GM12878 (cell line): ENCODE measurements around the gene GPR155. TPM values are rescaled to one million over a fixed set of nuclear protein-coding genes. Genes with fewer than 3 reads are reported as not detected.

ENCODE experiments used
- ATAC-seq: fragments of 200-7000 bp; cut with Tn5 transposase; 3 replicates; pipeline ENCODE4 v1.9.1; 2020; ENCODE audit warnings: mild to moderate bottlenecking, moderate library complexity
- BruUV-seq: library from RNA; stranded (reverse); fragments of 400-500 nt; replicated peaks from 2 replicates; lab custom pipeline; 2021; lab: Mats Ljungman, UMichigan
- CTCF ChIA-PET: fragments of 300-600 bp; sonication (Branson Sonifier 250); formaldehyde crosslinking; extraction: SDS; loops from one replicate; lab custom pipeline; 2021; ENCODE audit warnings: inconsistent platforms; lab: Yijun Ruan, JAX
- POLR2A ChIA-PET: fragments of 350-600 bp; formaldehyde crosslinking; extraction: SDS; loops from one replicate; lab custom pipeline; 2021; ENCODE audit warnings: inconsistent platforms; lab: Charles Lee
- RAD21 ChIA-PET: fragments of 300-600 bp; sonication (Branson Sonifier 250); formaldehyde crosslinking; loops from one replicate; lab custom pipeline; 2023; ENCODE audit warnings: antibody characterized with exemption; ENCODE audit not compliant: unreplicated experiment; lab: Charles Lee
- SMC1A ChIA-PET: fragments of 300-600 bp; sonication (Branson Sonifier 250); formaldehyde crosslinking; loops from one replicate; lab custom pipeline; 2023; ENCODE audit not compliant: unreplicated experiment, uncharacterized antibody; lab: Charles Lee
- DNase-seq: peaks from one replicate; pipeline ENCODE4 v3.0.0-alpha.2; 2011; ENCODE audit warnings: low read depth, low spot score
- FAIRE-seq: peaks from 3 replicates; lab custom pipeline; 2011; peaks lifted over from hg19 to GRCh38; lab: Jason Lieb, UNC
- H2AFZ ChIP-seq: 2 replicates; pipeline ENCODE4 v1.6.0; 2011; ENCODE audit warnings: low read depth, low read length, control low read depth; ENCODE audit not compliant: control insufficient read depth
- H3K27ac ChIP-seq: 2 replicates; pipeline ENCODE4 v1.5.1; 2011; ENCODE audit warnings: control low read depth; ENCODE audit not compliant: control insufficient read depth, insufficient read depth
- H3K27me3 ChIP-seq, 2 experiments: replicated peaks in 1 of 2; 2 replicates each; pipeline versions ENCODE4 v1.6.0 to v1.6.1; 2011; ENCODE audit warnings: low read length in 1 of 2; ENCODE audit not compliant: control insufficient read depth in 2 of 2, insufficient read depth in 2 of 2
- H3K36me3 ChIP-seq, 2 experiments: 2 replicates each; pipeline ENCODE4 v1.5.1; 2011; ENCODE audit warnings: low read length in 1 of 2; ENCODE audit not compliant: control insufficient read depth in 2 of 2, insufficient read depth in 2 of 2
- H3K4me1 ChIP-seq: 2 replicates; pipeline ENCODE4 v1.6.1; 2011; ENCODE audit warnings: mild to moderate bottlenecking, low read length, moderate library complexity, mixed read lengths; ENCODE audit not compliant: control insufficient read depth, insufficient read depth
- H3K4me2 ChIP-seq: 2 replicates; pipeline ENCODE4 v1.6.0; 2011; ENCODE audit warnings: control low read depth; ENCODE audit not compliant: control insufficient read depth, insufficient read depth
- H3K4me3 ChIP-seq: fragments of 200-600 bp; sonication (generic); 2 replicates; pipeline ENCODE4 v1.5.1; 2016
- H3K79me2 ChIP-seq: 2 replicates; pipeline ENCODE4 v1.6.0; 2011; ENCODE audit warnings: low read length; ENCODE audit not compliant: control insufficient read depth, insufficient read depth
- H3K9ac ChIP-seq: 2 replicates; pipeline ENCODE4 v1.8.0; 2011; ENCODE audit warnings: low read length, control low read depth, mixed read lengths; ENCODE audit not compliant: control insufficient read depth, insufficient read depth
- H3K9me3 ChIP-seq: replicated peaks from 3 replicates; pipeline ENCODE4 v1.5.1; 2011; ENCODE audit warnings: mild to moderate bottlenecking, low read length; ENCODE audit not compliant: control insufficient read depth, insufficient read depth
- H4K20me1 ChIP-seq: 2 replicates; pipeline ENCODE4 v1.6.0; 2011; ENCODE audit not compliant: control insufficient read depth, insufficient read depth
- CBFB ChIP-seq: IDR thresholded peaks from 2 replicates; pipeline ENCODE4 v1.6.1; 2016; ENCODE audit warnings: antibody characterized with exemption, low read depth
- HCFC1 ChIP-seq: fragments of 150-350 bp; IDR thresholded peaks from 2 replicates; pipeline ENCODE4 v1.6.1; 2014; ENCODE audit warnings: low read length
- IRF4 ChIP-seq: IDR thresholded peaks from 2 replicates; pipeline ENCODE4 v1.6.1; 2011; ENCODE audit warnings: low read depth, low read length
- KAT2A ChIP-seq: conservative IDR thresholded peaks from 2 replicates; pipeline ENCODE4 v1.6.1; 2011; ENCODE audit warnings: low read depth, low read length; ENCODE audit not compliant: control insufficient read depth
- RAD51 ChIP-seq: fragments of 450-650 bp; IDR thresholded peaks from 2 replicates; pipeline ENCODE4 v1.6.1; 2016; ENCODE audit warnings: moderate library complexity, mild to moderate bottlenecking, inconsistent platforms
- RELA ChIP-seq: fragments of 450-650 bp; IDR thresholded peaks from 2 replicates; pipeline ENCODE4 v1.8.0; 2014; ENCODE audit warnings: borderline replicate concordance; ENCODE audit not compliant: partially characterized antibody
- SMC3 ChIP-seq: IDR thresholded peaks from 2 replicates; pipeline ENCODE4 v1.6.1; 2011; ENCODE audit warnings: low read length, improper control_type of control experiment, borderline replicate concordance
- SREBF2 ChIP-seq: IDR thresholded peaks from 2 replicates; pipeline ENCODE4 v1.6.1; 2012; ENCODE audit warnings: mild to moderate bottlenecking, low read length
- ZNF24 ChIP-seq: fragments of 450-650 bp; IDR thresholded peaks from 2 replicates; pipeline ENCODE4 v1.6.1; 2017; ENCODE audit warnings: antibody characterized with exemption, mild to moderate bottlenecking
- ZNF274 ChIP-seq: IDR thresholded peaks from one replicate; pipeline ENCODE4 v1.8.0; 2011; ENCODE audit not compliant: insufficient read length, insufficient read depth
- ZNF384 ChIP-seq: IDR thresholded peaks from 2 replicates; pipeline ENCODE4 v1.6.1; 2012; ENCODE audit warnings: low read depth, mild to moderate bottlenecking, low read length, improper control_type of control experiment, borderline replicate concordance
- WGBS: methylation state at CpG from one replicate; pipeline ENCODE4 v1.1.6; 2016; ENCODE audit warnings: low lambda C conversion rate; ENCODE audit not compliant: insufficient replicate concordance, insufficient coverage; ENCODE audit errors: missing lambda C conversion rate; 5-methylcytosine and 5-hydroxymethylcytosine counted together
- in situ Hi-C: fragments of 300-500 bp; cut with MboI; formaldehyde crosslinking; loops from 9 replicates; pipeline ENCODE4 v1.14.3; 2018; ENCODE audit warnings: mixed read lengths
- intact Hi-C: fragments of 100-400 bp; cut with micrococcal nuclease; formaldehyde crosslinking; loops from one replicate; pipeline ENCODE4 v1.14.2; 2022; ENCODE audit not compliant: unreplicated experiment
- polyA plus RNA-seq, 11 experiments: library from polyadenylated mRNA; depleted of rRNA in 4 of 11; unstranded in 6 of 11; stranded (reverse) in 5 of 11; fragments of >200 nt; fragmentation: Nextera tagmentation in 4 of 11; fragmentation: Illumina TruSeq in 1 of 11; extraction: Ambion mirVana in 4 of 11; extraction: Trizol in 1 of 11; gene quantifications; 1 replicate in 1 of 11; 2 replicates in 10 of 11; pipeline versions ENCODE4 v1.2.1 to v1.2.3, GENCODE V29; 2011 to 2016; ENCODE audit warnings: inconsistent platforms in 2 of 11, missing spikeins in 2 of 11, low read depth in 1 of 11
- total RNA-seq, 4 experiments: library from RNA; depleted of rRNA in 3 of 4; stranded (reverse); fragments of >200 nt in 3 of 4; fragmentation: Illumina TruSeq in 1 of 4; extraction: Trizol in 1 of 4; gene quantifications; 2 replicates each; pipeline versions ENCODE4 v1.2.1 to v1.2.3, GENCODE V29; 2013 to 2021
- TF ChIP-seq, protein P1 (sequence below): fragments of 450-650 bp; conservative IDR thresholded peaks from 2 replicates; pipeline ENCODE4 v1.6.1; 2017; ENCODE audit warnings: mild to moderate bottlenecking, moderate library complexity
- TF ChIP-seq, protein P2 (sequence below): IDR thresholded peaks from 2 replicates; pipeline ENCODE4 v1.6.1; 2011; ENCODE audit warnings: borderline replicate concordance, low read depth, mild to moderate bottlenecking, moderate library complexity, mixed read lengths, low read length; ENCODE audit not compliant: insufficient read depth; ENCODE audit errors: extremely low read length
- TF ChIP-seq, protein P3 (sequence below): fragments of 450-650 bp; formaldehyde crosslinking; IDR thresholded peaks from 2 replicates; pipeline ENCODE4 v1.4.0; 2020; ENCODE audit warnings: mild to moderate bottlenecking, moderate library complexity
- TF ChIP-seq, protein P4 (sequence below): fragments of 450-650 bp; IDR thresholded peaks from 2 replicates; pipeline ENCODE4 v1.6.1; 2017; ENCODE audit warnings: low read depth, mild to moderate bottlenecking, moderate library complexity

The GPR155 gene
- total and polyA plus RNA-seq, 10 of the 15 experiments (the other 5 are each of a cell fraction or from before 2014, with no cell fraction given): 0.53 to 3.0 (median 1.5) TPM

DNA sequence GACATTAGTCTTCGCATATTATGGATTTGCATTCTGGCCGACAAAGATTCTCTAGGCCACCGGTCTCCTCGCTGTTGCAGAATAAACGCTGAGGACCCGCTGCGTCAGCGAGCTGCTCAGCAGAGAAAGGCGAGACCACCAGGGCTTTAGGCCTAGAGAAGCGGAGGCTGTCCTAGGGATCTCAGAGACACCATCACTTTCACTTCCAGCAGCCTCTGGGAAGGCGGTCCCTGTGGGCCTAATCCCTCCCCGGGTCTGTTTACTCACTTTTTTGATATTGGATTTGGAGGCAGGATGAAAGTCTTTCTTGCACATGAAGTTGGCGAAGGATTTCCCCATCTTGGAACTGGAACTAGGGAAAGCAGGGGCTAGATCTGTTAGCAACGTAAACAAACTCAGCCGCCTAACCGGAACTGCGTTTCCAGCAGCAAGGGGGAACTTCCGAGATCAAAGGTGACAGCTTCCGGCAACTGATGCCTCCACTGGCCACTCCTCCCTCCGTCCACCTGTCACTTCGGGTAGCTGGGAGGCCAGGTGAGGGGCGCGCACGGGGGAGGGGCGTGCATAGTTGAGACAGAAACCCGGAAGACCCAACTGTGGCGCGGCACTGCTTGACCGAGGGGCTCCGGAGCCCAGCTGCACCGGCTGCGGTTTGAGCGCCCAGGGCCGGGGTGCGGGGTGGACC, 91.4 kb downstream of the GPR155 start, which contains the start of gene SCRN3:
TSS of gene SCRN3 (plus strand) at position 447 of the 685 bp plus-strand sequence. CDS start 2,554 bp downstream, outside the sequence.
- Histone ChIP-seq H3K27me3 (no peaks in the 10 kb centered on the region), H3K27ac (peak within 1 kb of the TSS; percentile 78), H2AFZ (peak within 1 kb of the TSS; percentile 50), H4K20me1 (no peaks in the 10 kb centered on the region), H3K4me3 (peak within 1 kb of the TSS; percentile 88), H3K4me2 (peak within 1 kb of the TSS; percentile 97), H3K9me3 (no peaks in the 10 kb centered on the region), H3K4me1 (no peaks in the 10 kb centered on the region), H3K36me3 (no peaks in the 10 kb centered on the region), H3K9ac (peak within 1 kb of the TSS; percentile 81), H3K79me2 (peaks cover 33% of the 10 kb centered on the region)
- POLR2A ChIA-PET: interaction anchor here (0.6 to 1.0 kb wide), 2 partner anchors 16 to 223 kb away, joined by 3 read pairs; no protein-coding TSS in a partner anchor
- in situ Hi-C loops: no loop called here
- WGBS: under 1% methylated on average over 35 of the region's 35 CpGs
- TSS peak; percentile 82 for BruUV-seq
- CTCF ChIA-PET: interaction anchor here (1.5 kb wide), 1 partner anchor 54 kb away, joined by 7 read pairs; no protein-coding TSS in a partner anchor
- peak; percentile 95 for ATAC-seq
- SMC1A ChIA-PET: interaction anchor here (0.6 to 1.4 kb wide), 6 partner anchors 55 to 240 kb away, joined by 3 to 4 read pairs (median 3); partner anchors contain the start of gene GPR155
- RAD21 ChIA-PET: interaction anchor here (1.1 to 1.4 kb wide), 2 partner anchors 147 to 151 kb away, joined by 4 read pairs; no protein-coding TSS in a partner anchor
- DNase-seq: peak; percentile 49
- FAIRE-seq: peak; percentile 71
- intact Hi-C loops: no loop called here
- peak; percentile 58 for TF ChIP-seq HCFC1
- TF ChIP-seq SMC3: no peak
- TF ChIP-seq, protein P1, sequence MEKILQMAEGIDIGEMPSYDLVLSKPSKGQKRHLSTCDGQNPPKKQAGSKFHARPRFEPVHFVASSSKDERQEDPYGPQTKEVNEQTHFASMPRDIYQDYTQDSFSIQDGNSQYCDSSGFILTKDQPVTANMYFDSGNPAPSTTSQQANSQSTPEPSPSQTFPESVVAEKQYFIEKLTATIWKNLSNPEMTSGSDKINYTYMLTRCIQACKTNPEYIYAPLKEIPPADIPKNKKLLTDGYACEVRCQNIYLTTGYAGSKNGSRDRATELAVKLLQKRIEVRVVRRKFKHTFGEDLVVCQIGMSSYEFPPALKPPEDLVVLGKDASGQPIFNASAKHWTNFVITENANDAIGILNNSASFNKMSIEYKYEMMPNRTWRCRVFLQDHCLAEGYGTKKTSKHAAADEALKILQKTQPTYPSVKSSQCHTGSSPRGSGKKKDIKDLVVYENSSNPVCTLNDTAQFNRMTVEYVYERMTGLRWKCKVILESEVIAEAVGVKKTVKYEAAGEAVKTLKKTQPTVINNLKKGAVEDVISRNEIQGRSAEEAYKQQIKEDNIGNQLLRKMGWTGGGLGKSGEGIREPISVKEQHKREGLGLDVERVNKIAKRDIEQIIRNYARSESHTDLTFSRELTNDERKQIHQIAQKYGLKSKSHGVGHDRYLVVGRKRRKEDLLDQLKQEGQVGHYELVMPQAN: peak; percentile 86
- peak; percentile 27; the same call in 1 of the 2 replicates for TF ChIP-seq IRF4
- no peak for TF ChIP-seq ZNF24
- no peak for TF ChIP-seq ZNF274
- TF ChIP-seq, protein P2, sequence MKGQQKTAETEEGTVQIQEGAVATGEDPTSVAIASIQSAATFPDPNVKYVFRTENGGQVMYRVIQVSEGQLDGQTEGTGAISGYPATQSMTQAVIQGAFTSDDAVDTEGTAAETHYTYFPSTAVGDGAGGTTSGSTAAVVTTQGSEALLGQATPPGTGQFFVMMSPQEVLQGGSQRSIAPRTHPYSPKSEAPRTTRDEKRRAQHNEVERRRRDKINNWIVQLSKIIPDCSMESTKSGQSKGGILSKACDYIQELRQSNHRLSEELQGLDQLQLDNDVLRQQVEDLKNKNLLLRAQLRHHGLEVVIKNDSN: no peak
- TF ChIP-seq, protein P3, sequence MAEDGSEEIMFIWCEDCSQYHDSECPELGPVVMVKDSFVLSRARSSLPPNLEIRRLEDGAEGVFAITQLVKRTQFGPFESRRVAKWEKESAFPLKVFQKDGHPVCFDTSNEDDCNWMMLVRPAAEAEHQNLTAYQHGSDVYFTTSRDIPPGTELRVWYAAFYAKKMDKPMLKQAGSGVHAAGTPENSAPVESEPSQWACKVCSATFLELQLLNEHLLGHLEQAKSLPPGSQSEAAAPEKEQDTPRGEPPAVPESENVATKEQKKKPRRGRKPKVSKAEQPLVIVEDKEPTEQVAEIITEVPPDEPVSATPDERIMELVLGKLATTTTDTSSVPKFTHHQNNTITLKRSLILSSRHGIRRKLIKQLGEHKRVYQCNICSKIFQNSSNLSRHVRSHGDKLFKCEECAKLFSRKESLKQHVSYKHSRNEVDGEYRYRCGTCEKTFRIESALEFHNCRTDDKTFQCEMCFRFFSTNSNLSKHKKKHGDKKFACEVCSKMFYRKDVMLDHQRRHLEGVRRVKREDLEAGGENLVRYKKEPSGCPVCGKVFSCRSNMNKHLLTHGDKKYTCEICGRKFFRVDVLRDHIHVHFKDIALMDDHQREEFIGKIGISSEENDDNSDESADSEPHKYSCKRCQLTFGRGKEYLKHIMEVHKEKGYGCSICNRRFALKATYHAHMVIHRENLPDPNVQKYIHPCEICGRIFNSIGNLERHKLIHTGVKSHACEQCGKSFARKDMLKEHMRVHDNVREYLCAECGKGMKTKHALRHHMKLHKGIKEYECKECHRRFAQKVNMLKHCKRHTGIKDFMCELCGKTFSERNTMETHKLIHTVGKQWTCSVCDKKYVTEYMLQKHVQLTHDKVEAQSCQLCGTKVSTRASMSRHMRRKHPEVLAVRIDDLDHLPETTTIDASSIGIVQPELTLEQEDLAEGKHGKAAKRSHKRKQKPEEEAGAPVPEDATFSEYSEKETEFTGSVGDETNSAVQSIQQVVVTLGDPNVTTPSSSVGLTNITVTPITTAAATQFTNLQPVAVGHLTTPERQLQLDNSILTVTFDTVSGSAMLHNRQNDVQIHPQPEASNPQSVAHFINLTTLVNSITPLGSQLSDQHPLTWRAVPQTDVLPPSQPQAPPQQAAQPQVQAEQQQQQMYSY (CRISPR knock-in tag): no peak
- TF ChIP-seq, protein P4, sequence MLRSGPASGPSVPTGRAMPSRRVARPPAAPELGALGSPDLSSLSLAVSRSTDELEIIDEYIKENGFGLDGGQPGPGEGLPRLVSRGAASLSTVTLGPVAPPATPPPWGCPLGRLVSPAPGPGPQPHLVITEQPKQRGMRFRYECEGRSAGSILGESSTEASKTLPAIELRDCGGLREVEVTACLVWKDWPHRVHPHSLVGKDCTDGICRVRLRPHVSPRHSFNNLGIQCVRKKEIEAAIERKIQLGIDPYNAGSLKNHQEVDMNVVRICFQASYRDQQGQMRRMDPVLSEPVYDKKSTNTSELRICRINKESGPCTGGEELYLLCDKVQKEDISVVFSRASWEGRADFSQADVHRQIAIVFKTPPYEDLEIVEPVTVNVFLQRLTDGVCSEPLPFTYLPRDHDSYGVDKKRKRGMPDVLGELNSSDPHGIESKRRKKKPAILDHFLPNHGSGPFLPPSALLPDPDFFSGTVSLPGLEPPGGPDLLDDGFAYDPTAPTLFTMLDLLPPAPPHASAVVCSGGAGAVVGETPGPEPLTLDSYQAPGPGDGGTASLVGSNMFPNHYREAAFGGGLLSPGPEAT: peak; percentile 76; the same call in 1 of the 2 replicates
- peak; percentile 11 for TF ChIP-seq RELA
- TF ChIP-seq RAD51: no peak
- TF ChIP-seq SREBF2: 0 out of 2 replicates have a peak, but pooled peaks have one; percentile 9
- no peak for TF ChIP-seq KAT2A
- no peak for TF ChIP-seq ZNF384
- TF ChIP-seq CBFB: no peak
